Naive B cell (primary cell): Measurements from ENCODE around the gene ACOT6. TPM values are rescaled to one million over a fixed set of nuclear protein-coding genes. Genes with fewer than 3 reads are reported as not detected.
"Not testable (repeated sequence)": the region's sequence is repeated elsewhere in the genome, so short reads cannot be mapped to it uniquely, and the experiment has no call there.

ENCODE experiments used
- ATAC-seq, 2 donors: fragments of 150-1000 bp; cut with Tn5 transposase; 2 replicates each; pipeline ENCODE4 v1.10.0; 2021; ENCODE audit warnings: low read depth in 2 of 2, mild to moderate bottlenecking in 2 of 2, moderate library complexity in 2 of 2
- DNase-seq: peaks from one replicate; pipeline ENCODE4 v3.0.0; 2022
- H3K27ac Mint-ChIP-seq, 6 donors: one replicate each; pipeline ENCODE4 v1.8.0; 2020 to 2022; ENCODE audit warnings: mild to moderate bottlenecking in 6 of 6, mixed read lengths in 6 of 6, moderate library complexity in 5 of 6, inconsistent platforms in 2 of 6
- H3K27me3 Mint-ChIP-seq, 3 donors: one replicate each; pipeline ENCODE4 v1.8.0; 2021 to 2022; ENCODE audit warnings: mixed read lengths in 3 of 3, mild to moderate bottlenecking in 1 of 3
- H3K36me3 Mint-ChIP-seq, 2 donors: one replicate each; pipeline ENCODE4 v1.8.0; 2020 to 2022; ENCODE audit warnings: mixed read lengths in 2 of 2, inconsistent platforms in 1 of 2, mild to moderate bottlenecking in 1 of 2
- H3K4me1 Mint-ChIP-seq, 3 donors: one replicate each; pipeline ENCODE4 v1.8.0; 2020 to 2022; ENCODE audit warnings: mixed read lengths in 3 of 3, inconsistent platforms in 1 of 3, mild to moderate bottlenecking in 1 of 3, moderate library complexity in 1 of 3
- H3K4me3 Mint-ChIP-seq, 8 donors: one replicate each; pipeline ENCODE4 v1.8.0; 2020 to 2022; ENCODE audit warnings: mild to moderate bottlenecking in 8 of 8, mixed read lengths in 8 of 8, moderate library complexity in 8 of 8, inconsistent platforms in 2 of 8
- H3K9me3 Mint-ChIP-seq, 7 donors: one replicate each; pipeline ENCODE4 v1.8.0; 2020 to 2022; ENCODE audit warnings: mixed read lengths in 7 of 7, mild to moderate bottlenecking in 5 of 7, inconsistent platforms in 2 of 7, moderate library complexity in 1 of 7
- polyA plus RNA-seq, 6 donors: library from polyadenylated mRNA; unstranded; fragments of 300-500 nt; fragmentation: Illumina TruSeq; gene quantifications; one replicate each; pipeline ENCODE4 v1.2.3, GENCODE V29; 2021; ENCODE audit warnings: low read depth in 6 of 6

ACOT6 gene, protein sequence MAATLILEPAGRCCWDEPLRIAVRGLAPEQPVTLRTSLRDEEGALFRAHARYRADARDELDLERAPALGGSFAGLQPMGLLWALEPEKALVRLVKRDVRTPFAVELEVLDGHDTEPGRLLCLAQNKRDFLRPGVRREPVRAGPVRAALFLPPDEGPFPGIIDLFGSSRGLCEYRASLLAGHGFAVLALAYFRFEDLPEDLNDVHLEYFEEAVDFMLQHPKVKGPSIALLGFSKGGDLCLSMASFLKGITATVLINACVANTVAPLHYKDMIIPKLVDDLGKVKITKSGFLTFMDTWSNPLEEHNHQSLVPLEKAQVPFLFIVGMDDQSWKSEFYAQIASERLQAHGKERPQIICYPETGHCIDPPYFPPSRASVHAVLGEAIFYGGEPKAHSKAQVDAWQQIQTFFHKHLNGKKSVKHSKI
- polyA plus RNA-seq, result not detected

DNA sequence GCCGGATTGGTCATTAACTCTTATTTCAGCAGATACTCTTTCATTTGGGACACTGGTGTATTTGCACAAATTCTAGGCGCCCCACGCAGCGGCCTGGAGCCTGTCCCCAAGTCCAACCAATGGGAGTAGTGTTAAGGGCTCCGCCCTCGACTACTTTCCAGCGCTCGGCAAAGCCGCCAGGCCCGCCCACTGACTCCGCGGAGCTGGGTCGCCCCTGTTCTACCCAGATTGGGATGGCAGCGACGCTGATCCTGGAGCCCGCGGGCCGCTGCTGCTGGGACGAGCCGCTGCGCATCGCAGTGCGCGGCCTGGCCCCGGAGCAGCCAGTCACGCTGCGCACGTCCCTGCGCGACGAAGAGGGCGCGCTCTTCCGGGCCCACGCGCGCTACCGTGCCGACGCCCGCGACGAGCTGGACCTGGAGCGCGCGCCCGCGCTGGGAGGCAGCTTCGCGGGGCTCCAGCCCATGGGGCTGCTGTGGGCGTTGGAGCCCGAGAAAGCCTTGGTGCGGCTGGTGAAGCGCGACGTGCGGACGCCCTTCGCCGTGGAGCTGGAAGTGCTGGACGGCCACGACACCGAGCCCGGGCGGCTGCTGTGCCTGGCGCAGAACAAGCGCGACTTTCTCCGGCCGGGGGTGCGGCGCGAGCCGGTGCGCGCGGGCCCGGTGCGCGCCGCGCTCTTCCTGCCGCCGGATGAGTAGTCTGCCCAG, at the start of gene ACOT6:
TSS of gene ACOT6 (plus strand) at position 179 of the 707 bp plus-strand sequence. CDS start at position 234, 55 bp downstream.
- H3K9me3 Mint-ChIP-seq, result peaks cover 0 to 6% (median 0%) of the 10 kb centered on the region in 7 donors
- peak within 1 kb of the TSS; percentile 85 to 93 (median 88) for H3K4me3 Mint-ChIP-seq
- peak within 1 kb of the TSS in 2 of 6 donors; percentile 65 to 76 for H3K27ac Mint-ChIP-seq
- ATAC-seq (peak; percentile 82 to 83), DNase-seq (peak; percentile 42)
- no peaks in the 10 kb centered on the region for H3K36me3 Mint-ChIP-seq
- H3K27me3 Mint-ChIP-seq, result peaks cover 0 to 27% (median 8%) of the 10 kb centered on the region in 3 donors
- H3K4me1 Mint-ChIP-seq, result peaks cover 0 to 7% (median 0%) of the 10 kb centered on the region in 3 donors

GRCh38 chr14:73562696-73563095, 49.6 kb upstream of the ACOT6 start:
- H3K4me3 Mint-ChIP-seq, DNase-seq, ATAC-seq, H3K27me3 Mint-ChIP-seq, H3K27ac Mint-ChIP-seq: not testable (repeated sequence)
- H3K36me3 Mint-ChIP-seq, result peaks cover 8 to 20% of the 10 kb centered on the region in 2 donors
- H3K9me3 Mint-ChIP-seq, result peaks cover 4 to 16% (median 9%) of the 10 kb centered on the region in 7 donors
- peaks cover under 1 to 24% (median 19%) of the 10 kb centered on the region in 3 donors for H3K4me1 Mint-ChIP-seq

- H3K27ac Mint-ChIP-seq, H3K27me3 Mint-ChIP-seq, DNase-seq, ATAC-seq, H3K4me3 Mint-ChIP-seq: not testable (repeated sequence)
- Mint-ChIP-seq H3K4me1 (peaks cover 16 to 54% (median 39%) of the 10 kb centered on the region in 3 donors), H3K9me3 (peaks cover 4 to 16% (median 9%) of the 10 kb centered on the region in 7 donors), H3K36me3 (peaks cover 8 to 20% of the 10 kb centered on the region in 2 donors)
These were observed 45.9 kb upstream of the ACOT6 start for GRCh38 chr14:73566431-73566830.

GRCh38 chr14:73566935-73567334, 45.4 kb upstream of the ACOT6 start:
- peaks cover under 1 to 12% (median 5%) of the 10 kb centered on the region in 7 donors for H3K9me3 Mint-ChIP-seq
- peaks cover 16 to 54% (median 39%) of the 10 kb centered on the region in 3 donors for H3K4me1 Mint-ChIP-seq
- ATAC-seq, H3K27me3 Mint-ChIP-seq, DNase-seq: not testable (repeated sequence)
- H3K27ac Mint-ChIP-seq, result peak overlapping the region in 1 of 6 donors; percentile 74
- peaks cover 3 to 16% of the 10 kb centered on the region in 2 donors for H3K36me3 Mint-ChIP-seq
- peak overlapping the region in 1 of 8 donors; percentile 24 for H3K4me3 Mint-ChIP-seq

DNA sequence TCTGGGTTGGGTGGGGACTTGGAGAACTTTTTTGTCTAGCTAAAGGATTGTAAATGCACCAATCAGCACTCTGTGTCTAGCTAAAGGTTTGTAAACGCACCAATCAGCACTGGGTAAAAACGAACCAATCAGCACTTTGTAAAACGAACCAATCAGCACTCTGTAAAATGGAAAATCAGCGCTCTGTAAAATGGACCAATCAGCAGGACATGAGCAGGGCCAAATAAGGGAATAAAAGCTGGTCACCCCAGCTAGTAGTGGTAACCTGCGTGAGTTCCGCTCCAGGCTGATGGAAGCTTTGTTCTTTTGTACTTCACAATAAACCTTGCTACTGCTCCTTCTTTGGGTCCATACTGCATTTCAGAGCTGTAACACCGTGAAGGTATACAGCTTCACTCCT, 45.0 kb upstream of the ACOT6 start:
- Mint-ChIP-seq H3K27me3 (no peaks in the 10 kb centered on the region), H3K4me1 (peaks cover 16 to 54% (median 39%) of the 10 kb centered on the region in 3 donors), H3K27ac (peak overlapping the region in 3 of 6 donors; percentile 33 to 74 (median 59)), H3K9me3 (peaks cover 0 to 8% (median 4%) of the 10 kb centered on the region in 7 donors), H3K4me3 (peak overlapping the region in 3 of 8 donors; percentile 56 to 97 (median 95)), H3K36me3 (peaks cover 0 to 12% of the 10 kb centered on the region in 2 donors)
- ATAC-seq (no peak), DNase-seq (no peak)

DNA sequence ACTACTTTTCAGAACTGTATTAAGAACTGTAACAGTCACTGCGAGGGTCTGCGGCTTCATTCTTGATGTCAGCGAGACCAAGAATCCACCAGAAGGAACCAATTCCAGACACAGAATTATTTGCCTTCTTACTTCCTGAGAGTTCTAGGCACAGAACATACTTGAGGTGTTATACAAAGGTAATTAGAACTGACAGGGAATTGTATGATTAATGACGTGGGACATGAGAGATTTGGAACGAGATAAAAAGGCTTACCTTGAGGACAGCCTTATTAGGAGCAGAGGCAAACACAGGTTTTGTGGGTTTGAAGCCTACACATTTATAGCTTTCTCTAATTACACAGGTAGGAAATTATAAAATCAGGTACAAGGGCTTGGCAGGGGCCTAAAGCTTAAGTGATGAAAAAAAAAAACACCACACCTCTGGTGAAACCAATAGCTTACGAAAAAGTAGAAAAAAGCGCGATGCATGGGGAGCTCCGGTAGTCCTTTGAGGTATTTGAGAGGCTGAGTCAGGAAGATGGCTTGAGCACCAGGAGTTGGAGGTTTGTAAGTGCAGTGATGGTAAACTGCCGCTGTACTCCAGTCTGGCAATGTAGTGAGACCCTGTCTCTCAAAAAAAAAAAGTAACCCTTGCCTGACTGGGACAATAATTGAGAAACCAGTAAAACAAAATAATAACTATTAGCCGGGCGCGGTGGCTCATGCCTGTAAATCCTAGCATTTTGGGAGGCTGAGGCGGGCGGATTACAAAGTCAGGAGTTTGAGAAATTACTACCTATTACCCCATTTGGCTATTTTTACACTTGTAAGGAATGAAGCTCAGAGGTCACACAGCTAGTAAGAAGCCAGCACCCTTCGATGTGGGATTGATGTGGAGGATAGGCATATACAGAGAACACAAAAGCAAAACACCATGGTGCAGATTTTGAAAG, 44.1 kb upstream of the ACOT6 start:
- H3K4me1 Mint-ChIP-seq, result peaks cover 16 to 48% (median 39%) of the 10 kb centered on the region in 3 donors
- peaks cover 0 to 6% of the 10 kb centered on the region in 2 donors for H3K36me3 Mint-ChIP-seq
- no peak for DNase-seq
- H3K27ac Mint-ChIP-seq, result peak overlapping the region; percentile 22 to 97 (median 93)
- peak overlapping the region; percentile 89 to 98 (median 96) for H3K4me3 Mint-ChIP-seq
- no peaks in the 10 kb centered on the region for H3K27me3 Mint-ChIP-seq
- H3K9me3 Mint-ChIP-seq, result no peaks in the 10 kb centered on the region
- ATAC-seq, result no peak

GRCh38 chr14:73568886-73569184, 43.5 kb upstream of the ACOT6 start:
- H3K27me3 Mint-ChIP-seq, DNase-seq, H3K36me3 Mint-ChIP-seq, H3K9me3 Mint-ChIP-seq: not testable (repeated sequence)
- H3K4me3 Mint-ChIP-seq, result peak overlapping the region; percentile 89 to 98 (median 96)
- peak in 1 of 2 donors; percentile 1 for ATAC-seq
- peaks cover 16 to 48% (median 39%) of the 10 kb centered on the region in 3 donors for H3K4me1 Mint-ChIP-seq
- peak overlapping the region; percentile 91 to 97 (median 93) for H3K27ac Mint-ChIP-seq

DNA sequence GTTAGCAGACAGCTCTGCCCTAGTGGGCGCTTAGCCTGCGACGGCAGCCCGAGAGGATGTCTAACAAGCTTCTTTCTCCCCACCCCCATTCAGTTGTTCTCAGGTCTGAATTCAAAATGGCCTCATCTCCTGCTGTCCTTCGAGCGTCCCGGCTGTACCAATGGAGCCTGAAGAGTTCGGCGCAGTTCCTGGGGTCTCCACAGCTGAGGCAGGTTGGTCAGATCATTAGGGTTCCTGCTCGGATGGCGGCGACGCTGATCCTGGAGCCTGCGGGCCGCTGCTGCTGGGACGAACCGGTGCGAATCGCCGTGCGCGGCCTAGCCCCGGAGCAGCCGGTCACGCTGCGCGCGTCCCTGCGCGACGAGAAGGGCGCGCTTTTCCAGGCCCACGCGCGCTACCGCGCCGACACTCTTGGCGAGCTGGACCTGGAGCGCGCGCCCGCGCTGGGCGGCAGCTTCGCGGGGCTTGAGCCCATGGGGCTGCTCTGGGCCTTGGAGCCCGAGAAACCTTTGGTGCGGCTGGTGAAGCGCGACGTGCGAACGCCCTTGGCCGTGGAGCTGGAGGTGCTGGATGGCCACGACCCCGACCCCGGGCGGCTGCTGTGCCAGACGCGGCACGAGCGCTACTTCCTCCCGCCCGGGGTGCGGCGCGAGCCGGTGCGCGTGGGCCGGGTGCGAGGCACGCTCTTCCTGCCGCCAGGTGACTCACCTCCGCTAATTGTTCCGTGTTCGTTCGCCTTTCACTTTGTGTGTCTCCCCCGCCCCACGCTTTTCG, 42.9 kb upstream of the ACOT6 start, which contains the start of gene ACOT2:
TSS of gene ACOT2 (plus strand) at position 29 of the 774 bp plus-strand sequence. CDS start at position 57, 28 bp downstream.
- H3K4me3 Mint-ChIP-seq, result peak within 1 kb of the TSS; percentile 89 to 98 (median 96)
- not testable (repeated sequence) for H3K9me3 Mint-ChIP-seq, H3K36me3 Mint-ChIP-seq, H3K27me3 Mint-ChIP-seq
- peak; percentile 68 for DNase-seq
- peaks cover 16 to 48% (median 39%) of the 10 kb centered on the region in 3 donors for H3K4me1 Mint-ChIP-seq
- ATAC-seq, result peak; percentile 70 to 71
- peak within 1 kb of the TSS; percentile 91 to 97 (median 93) for H3K27ac Mint-ChIP-seq

DNA sequence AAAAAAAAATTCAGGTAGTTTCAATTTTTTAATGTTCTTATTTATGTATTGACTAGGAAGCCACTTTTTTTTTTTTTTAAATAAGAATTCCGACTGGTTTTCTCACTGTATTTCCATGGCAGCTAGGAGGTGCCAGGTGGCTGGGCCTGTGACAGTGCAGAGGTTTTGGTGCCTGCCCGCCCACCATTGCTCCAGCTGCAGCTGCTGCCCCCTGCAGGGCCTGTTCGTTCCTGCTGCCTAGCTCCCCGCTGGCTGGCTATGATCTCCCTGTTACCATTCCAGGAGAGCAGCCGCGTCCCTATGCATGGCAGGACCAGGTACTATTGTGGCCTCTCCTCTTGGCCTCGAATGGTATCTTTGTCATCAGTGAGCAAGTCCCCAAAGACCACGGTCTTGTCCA, 41.4 kb upstream of the ACOT6 start:
- DNase-seq (peak; percentile 54), ATAC-seq (peak; percentile 64 to 71)
- H3K27ac Mint-ChIP-seq, result peak overlapping the region in 2 of 6 donors; percentile 47 to 49
- H3K36me3 Mint-ChIP-seq, H3K9me3 Mint-ChIP-seq, H3K27me3 Mint-ChIP-seq: not testable (repeated sequence)
- H3K4me3 Mint-ChIP-seq, result peak overlapping the region in 5 of 8 donors; percentile 25 to 98 (median 95)
- H3K4me1 Mint-ChIP-seq, result peaks cover 16 to 39% (median 28%) of the 10 kb centered on the region in 3 donors

DNA sequence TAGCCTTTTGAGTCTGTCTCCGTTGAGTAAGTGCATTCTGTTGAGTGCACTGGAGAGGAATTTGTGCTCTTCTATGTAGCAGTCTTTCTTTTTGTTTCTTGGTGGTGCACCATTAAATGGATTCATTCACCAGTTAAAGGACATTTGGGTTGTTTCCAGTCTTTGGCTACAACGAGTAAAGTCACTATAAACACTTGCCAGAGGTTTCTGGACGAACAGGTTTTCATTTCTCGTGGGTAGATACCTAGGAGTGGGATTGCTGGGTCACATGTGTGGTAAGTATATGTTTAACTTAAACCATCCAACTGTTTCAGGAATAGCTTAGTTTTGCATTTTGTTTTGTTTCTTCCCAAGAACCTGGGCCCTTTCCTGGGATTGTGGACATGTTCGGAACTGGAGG, 39.3 kb upstream of the ACOT6 start:
- not testable (repeated sequence) for H3K27ac Mint-ChIP-seq, H3K36me3 Mint-ChIP-seq, ATAC-seq, H3K9me3 Mint-ChIP-seq, H3K27me3 Mint-ChIP-seq, DNase-seq
- Mint-ChIP-seq H3K4me1 (peaks cover 11 to 26% (median 16%) of the 10 kb centered on the region in 3 donors), H3K4me3 (peak overlapping the region in 1 of 8 donors; percentile 24)

DNA sequence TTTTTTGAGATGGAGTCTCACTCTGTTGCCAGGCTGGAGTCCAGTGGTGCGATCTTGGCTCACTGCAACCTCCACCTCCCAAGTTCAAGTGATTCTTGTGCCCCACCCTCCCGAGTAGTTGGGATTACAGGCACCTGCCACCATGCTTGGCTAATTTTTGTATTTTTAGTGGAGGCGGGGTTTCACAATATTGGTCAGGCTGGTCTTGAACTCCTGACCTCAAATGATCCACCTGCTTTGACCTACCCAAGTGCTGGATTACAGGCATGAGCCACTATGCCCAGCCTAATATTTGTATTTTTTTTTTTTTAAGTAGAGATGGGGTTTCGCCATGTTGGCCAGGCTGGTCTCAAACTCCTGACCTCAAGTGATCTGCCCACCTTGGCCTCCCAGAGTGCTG, 38.6 kb upstream of the ACOT6 start:
- not testable (repeated sequence) for ATAC-seq, H3K9me3 Mint-ChIP-seq, DNase-seq, H3K27me3 Mint-ChIP-seq, H3K36me3 Mint-ChIP-seq, H3K4me3 Mint-ChIP-seq, H3K27ac Mint-ChIP-seq
- H3K4me1 Mint-ChIP-seq, result peaks cover 4 to 19% (median 9%) of the 10 kb centered on the region in 3 donors

GRCh38 chr14:73574251-73574650, 38.1 kb upstream of the ACOT6 start:
- not testable (repeated sequence) for DNase-seq, H3K9me3 Mint-ChIP-seq, H3K27me3 Mint-ChIP-seq, H3K36me3 Mint-ChIP-seq, ATAC-seq
- Mint-ChIP-seq H3K4me1 (peaks cover 0 to 15% (median 6%) of the 10 kb centered on the region in 3 donors), H3K27ac (peak overlapping the region in 1 of 6 donors; percentile 90), H3K4me3 (peak overlapping the region in 2 of 8 donors; percentile 42 to 56)
